ENCODE data around the gene MYO5B. TPM values are rescaled to one million over a fixed set of nuclear protein-coding genes. Genes with fewer than 3 reads are reported as not detected.
A peak's percentile ranks its signal among the peaks of the same experiment; 100 is the strongest.

Gene MYO5B
- polyA plus RNA-seq, 1 experiment = 0.18 TPM

- Histone ChIP-seq H3K4me3 (ENCODE audit: low read depth, low read length) (no peak overlapping the region), H3K36me3 (ENCODE audit: control insufficient read depth, insufficient read depth, low read length) (no peaks in the 10 kb centered on the region; the same call in 1 of the 2 replicates), H3K27me3 (ENCODE audit: control insufficient read depth, insufficient read depth, low read length) (no peaks in the 10 kb centered on the region)
- TF ChIP-seq CTCF (IDR thresholded peaks at IDR 0.05; ENCODE audit: insufficient read depth, low read depth, low read length) = no peak
- CTCF ChIA-PET = no interaction called here
- POLR2A ChIA-PET = no interaction called here
- no peak for DNase-seq (ENCODE audit: low read depth)
These were observed 374.9 kb downstream of the MYO5B start for GRCh38 chr18:49819823-49820671.

GRCh38 chr18:49819071-49819662, 375.8 kb downstream of the MYO5B start:
- no peak for DNase-seq (ENCODE audit: low read depth)
- H3K27me3 ChIP-seq (ENCODE audit: control insufficient read depth, insufficient read depth, low read length) = no peaks in the 10 kb centered on the region
- POLR2A ChIA-PET = no interaction called here
- H3K4me3 ChIP-seq (ENCODE audit: low read depth, low read length) = no peak overlapping the region
- no peak for TF ChIP-seq CTCF (IDR thresholded peaks at IDR 0.05; ENCODE audit: insufficient read depth, low read depth, low read length)
- no peaks in the 10 kb centered on the region; the same call in 1 of the 2 replicates for H3K36me3 ChIP-seq (ENCODE audit: control insufficient read depth, insufficient read depth, low read length)
- CTCF ChIA-PET = no interaction called here

GRCh38 chr18:49817947-49818346, 377.0 kb downstream of the MYO5B start:
- no peak for DNase-seq (ENCODE audit: low read depth)
- CTCF ChIA-PET = interaction anchor here (0.7 kb wide), 1 partner anchor 1201 kb away, joined by 3 read pairs; no protein-coding TSS in a partner anchor
- no peak for TF ChIP-seq CTCF (IDR thresholded peaks at IDR 0.05; ENCODE audit: insufficient read depth, low read depth, low read length)
- Histone ChIP-seq H3K27me3 (ENCODE audit: control insufficient read depth, insufficient read depth, low read length) (no peaks in the 10 kb centered on the region), H3K36me3 (ENCODE audit: control insufficient read depth, insufficient read depth, low read length) (no peaks in the 10 kb centered on the region), H3K4me3 (ENCODE audit: low read depth, low read length) (no peak overlapping the region)
- POLR2A ChIA-PET = no interaction called here

- no peak for DNase-seq (ENCODE audit: low read depth)
- H3K36me3 ChIP-seq (ENCODE audit: control insufficient read depth, insufficient read depth, low read length) = no peaks in the 10 kb centered on the region
- ChIA-PET POLR2A (no interaction called here), CTCF (no interaction called here)
- TF ChIP-seq CTCF (IDR thresholded peaks at IDR 0.05; ENCODE audit: insufficient read depth, low read depth, low read length) = no peak
- no peaks in the 10 kb centered on the region for H3K27me3 ChIP-seq (ENCODE audit: control insufficient read depth, insufficient read depth, low read length)
- no peak overlapping the region for H3K4me3 ChIP-seq (ENCODE audit: low read depth, low read length)
These were observed 379.0 kb downstream of the MYO5B start for GRCh38 chr18:49815927-49816326.

- H3K27me3 ChIP-seq (ENCODE audit: control insufficient read depth, insufficient read depth, low read length) = no peaks in the 10 kb centered on the region
- ChIA-PET CTCF (no interaction called here), POLR2A (interaction anchor here (0.5 kb wide), 2 partner anchors 20 to 1653 kb away, joined by 3 to 5 read pairs; no protein-coding TSS in a partner anchor)
- TF ChIP-seq CTCF (IDR thresholded peaks at IDR 0.05; ENCODE audit: insufficient read depth, low read depth, low read length) = no peak
- peak overlapping the region; percentile 91 for H3K4me3 ChIP-seq (ENCODE audit: low read depth, low read length)
- no peak for DNase-seq (ENCODE audit: low read depth)
- H3K36me3 ChIP-seq (ENCODE audit: control insufficient read depth, insufficient read depth, low read length) = no peaks in the 10 kb centered on the region
These were observed 380.8 kb downstream of the MYO5B start for GRCh38 chr18:49814147-49814499.
